ENCODE data around the gene FLT3LG.
"Not testable (repeated sequence)": the region's sequence is repeated elsewhere in the genome, so short reads cannot be mapped to it uniquely, and the experiment has no call there.

FLT3LG gene

DNA sequence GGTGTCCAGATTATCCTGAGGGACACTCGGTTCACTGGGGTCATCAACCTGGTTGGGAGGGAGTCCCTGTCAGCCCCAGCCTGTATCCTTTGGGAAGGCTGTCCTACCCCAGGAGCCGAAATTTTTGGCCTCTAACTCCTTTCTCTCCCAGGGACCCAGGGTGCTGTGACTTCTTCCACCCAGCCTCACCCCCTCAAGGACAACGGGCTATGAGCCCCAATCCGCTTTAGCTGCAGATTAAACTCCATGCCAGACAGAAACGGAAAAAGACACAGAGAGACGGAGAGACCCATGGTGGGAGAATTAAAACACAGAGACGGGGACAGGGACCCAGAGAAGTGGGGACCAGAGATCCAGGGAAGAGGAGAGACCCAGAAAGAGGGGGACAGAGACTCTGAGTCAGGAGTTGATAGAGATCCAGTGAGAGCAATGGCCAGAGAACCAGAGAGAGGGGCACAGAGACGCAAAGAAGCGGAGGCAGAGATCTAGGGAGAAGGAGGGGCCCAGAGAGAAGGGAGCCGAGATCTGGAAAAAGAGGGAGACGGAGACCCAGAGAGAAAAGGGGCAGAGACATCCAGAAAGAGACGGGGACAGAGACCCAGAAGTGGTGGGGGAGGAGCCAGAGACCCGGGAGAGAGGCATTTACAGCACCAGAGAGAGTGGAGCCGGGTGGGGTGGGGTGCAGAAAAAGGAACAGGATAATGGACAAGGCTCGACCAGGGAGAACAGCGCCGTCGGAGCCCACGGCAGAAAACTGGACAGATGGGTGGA is 33.4 kb upstream of the FLT3LG start:
- no peak for DNase-seq (ENCODE audit: low read depth)

DNA sequence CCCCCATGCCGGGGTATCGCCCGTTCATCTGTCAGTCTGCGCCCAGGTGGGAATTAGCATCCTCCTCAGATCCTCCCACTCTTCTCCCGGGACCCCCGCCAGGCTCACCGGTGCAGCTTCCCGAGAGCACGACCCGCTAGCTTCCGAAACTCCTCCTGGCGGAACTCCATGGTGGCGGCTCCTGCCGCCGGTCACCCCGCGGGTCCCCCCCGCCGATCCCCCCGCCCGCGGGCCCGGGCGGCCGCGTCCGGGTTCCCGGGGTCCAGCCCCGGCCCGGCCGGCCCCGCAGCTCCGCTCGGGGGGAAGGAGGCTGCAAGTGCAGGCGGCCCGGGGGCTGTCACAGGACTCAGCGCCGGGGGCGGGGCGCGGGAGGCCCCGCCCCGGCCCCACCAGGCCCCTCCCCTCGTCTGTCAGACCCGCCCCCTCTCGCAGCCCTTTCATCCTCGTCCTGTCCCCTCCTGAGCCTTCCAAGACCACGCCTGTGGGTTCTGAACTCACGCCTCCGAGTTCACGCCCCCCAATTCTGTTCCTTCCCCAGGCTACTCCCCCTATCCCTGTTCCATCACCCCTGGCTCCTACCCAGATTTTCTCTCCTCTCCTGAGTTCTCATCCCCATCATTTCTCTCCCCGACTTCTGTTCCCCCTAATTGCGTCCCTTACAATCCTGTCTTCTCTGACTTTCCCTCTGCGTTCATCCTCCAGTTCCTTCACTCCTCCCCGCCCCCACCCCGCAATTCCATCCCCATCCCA is 32.6 kb upstream of the FLT3LG start, which contains the start of gene SLC17A7:
SLC17A7 (minus strand) TSS at position 318 of the 750 bp plus-strand sequence; CDS start at position 170, 148 bp downstream.
- no peak for DNase-seq (ENCODE audit: low read depth)

DNA sequence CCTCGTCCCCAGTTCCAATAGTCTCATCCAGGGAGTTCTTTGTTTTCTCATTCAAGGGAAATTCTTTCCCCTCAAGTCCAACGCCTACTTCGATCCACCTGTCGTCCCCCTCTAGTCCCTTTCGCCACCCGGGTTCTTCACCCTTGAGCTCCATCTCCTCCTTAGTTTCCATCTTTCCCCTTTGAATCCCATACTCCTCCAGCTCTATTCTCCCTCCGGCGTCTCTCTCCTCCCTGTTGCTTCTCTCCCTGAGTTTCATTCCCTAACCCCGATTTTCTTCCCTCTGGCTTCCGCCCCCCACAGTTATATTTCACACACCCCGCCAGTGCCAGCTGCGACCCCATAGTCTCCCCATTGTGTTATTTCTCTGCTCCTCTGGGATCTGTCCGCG is 32.1 kb upstream of the FLT3LG start:
- no peak for DNase-seq (ENCODE audit: low read depth)

DNA sequence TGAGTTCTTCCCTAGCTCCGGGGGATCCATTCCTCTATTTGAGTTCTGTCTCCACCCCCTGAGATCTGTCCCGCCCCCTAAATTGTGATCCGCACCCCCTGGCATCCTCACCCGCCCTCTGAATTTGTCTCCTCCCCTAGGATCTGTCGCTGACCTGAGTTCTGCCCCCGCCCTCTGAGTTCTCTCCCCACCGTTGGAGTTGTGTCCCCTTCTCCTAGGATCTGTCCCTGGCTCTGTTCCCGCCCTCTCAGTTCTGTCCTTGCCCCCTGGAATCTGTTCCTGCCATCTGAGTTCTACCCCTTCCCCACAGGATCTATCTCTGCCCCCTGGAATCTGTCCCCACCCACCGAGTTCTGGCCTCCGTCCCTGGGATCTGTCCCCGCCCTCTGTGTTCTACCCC is 31.7 kb upstream of the FLT3LG start:
- DNase-seq (ENCODE audit: low read depth), result no peak

DNA sequence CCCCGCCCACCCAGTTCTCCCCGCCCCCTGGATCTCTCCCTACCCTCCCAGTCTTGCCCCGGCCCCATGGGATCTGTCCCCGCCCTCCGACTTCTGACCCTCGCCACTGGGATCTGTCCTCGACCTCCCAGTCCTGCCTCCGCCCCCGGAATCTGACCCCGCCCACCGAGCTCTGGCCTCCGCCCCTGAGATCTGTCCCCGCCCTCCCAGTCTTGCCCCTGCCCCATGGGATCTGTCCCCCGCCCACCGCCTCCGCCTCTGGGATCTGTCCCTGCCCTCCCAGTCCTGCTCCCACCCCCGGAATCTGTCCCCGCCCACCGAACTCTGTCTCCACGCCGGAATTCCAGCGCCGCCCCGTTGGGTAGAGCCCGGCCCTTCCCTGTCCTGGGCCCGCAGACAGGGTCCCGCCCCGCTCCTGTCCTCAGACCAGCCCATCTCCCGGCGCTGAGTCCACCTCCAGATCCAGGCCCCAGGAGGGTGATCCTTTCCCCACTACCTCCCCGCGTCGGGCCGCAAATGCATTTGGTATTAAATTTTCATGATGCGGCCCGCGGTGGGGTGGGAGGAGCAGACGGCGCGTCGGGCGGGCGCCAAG is 31.1 kb upstream of the FLT3LG start:
- DNase-seq (ENCODE audit: low read depth), result peak; percentile 71

DNA sequence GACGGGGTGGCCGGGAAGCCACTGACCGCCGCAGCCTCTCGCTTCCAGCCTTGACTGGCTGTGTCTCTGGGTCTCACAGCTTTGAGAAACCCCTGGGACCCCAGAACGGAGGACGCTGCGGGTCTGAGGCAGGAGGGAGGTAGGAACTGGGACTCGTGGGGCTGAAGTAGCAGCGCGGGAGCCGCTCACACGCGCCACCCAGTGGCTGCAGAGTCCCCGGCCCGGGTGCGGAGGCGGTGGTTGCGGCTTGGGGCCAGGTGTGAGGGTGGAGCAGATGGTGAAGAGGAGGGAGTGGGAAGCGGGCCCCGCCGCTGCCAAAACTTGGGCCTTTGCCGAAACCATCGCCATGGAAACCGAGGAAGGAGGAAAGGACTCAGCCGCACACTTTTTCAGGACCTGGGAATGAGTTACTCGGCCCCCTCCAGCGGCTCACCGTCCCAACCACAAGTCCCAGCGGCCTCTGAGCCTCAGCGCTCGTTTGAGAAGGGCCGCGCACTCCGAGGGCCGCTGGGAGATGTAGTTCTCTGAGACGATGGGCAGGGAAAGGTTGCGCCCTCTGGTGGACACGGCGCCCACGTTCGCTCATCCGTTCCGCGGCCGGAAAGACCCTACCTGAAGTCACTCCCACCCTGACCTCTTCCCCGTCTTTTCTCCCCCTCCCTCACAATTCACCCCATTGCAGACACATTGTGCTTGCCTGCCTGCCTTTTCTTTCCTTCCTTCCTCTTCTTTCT is 30.5 kb upstream of the FLT3LG start:
- peak; percentile 82 for DNase-seq (ENCODE audit: low read depth)

DNA sequence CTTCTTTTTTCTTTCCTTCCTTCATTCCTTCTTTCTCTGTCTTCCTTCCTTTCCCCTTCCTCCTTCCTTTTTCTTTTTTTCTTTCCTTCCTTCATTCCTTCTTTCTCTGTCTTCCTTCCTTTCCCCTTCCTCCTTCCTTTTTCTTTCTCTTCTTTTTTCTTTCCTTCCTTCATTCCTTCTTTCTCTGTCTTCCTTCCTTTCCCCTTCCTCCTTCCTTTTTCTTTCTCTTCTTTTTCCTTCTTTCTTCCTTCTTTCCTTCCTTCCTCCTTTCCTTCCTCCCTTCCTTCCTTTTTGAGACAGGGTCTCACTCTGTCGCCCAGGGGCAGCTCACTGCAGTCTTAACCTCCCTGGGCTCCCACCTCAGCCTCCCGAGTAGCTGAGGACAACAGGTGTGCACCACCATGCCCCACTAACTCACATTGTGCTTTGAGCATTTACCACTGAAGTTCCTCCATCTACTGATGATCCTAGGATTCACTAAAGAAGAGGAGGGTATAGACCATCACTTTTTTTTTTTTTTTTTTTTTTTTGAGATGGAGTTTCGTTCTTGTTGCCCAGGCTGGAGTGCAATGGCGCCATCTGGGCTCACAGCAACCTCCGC is 29.8 kb upstream of the FLT3LG start:
- DNase-seq (ENCODE audit: low read depth), result not testable (repeated sequence)

DNA sequence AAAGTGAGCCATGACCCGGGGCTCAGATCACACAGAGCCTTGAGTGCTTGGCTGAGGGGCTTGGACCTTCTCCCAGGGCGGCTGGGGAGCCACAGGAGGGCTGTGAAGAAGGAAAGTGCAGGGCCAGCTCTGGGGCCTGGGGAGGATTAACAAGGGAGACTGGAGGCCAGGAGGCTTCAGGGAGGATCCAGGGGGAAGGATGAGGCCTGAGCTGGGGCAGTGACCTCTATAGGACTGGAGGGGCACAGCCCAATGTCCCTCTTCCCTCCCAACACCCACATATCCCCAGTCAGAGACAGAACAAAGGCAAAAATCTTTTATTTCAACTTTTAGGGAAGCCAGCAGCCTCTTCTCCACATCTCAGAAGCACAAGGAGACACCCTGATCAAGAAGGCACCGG is 28.0 kb upstream of the FLT3LG start:
- DNase-seq (ENCODE audit: low read depth), result no peak

DNA sequence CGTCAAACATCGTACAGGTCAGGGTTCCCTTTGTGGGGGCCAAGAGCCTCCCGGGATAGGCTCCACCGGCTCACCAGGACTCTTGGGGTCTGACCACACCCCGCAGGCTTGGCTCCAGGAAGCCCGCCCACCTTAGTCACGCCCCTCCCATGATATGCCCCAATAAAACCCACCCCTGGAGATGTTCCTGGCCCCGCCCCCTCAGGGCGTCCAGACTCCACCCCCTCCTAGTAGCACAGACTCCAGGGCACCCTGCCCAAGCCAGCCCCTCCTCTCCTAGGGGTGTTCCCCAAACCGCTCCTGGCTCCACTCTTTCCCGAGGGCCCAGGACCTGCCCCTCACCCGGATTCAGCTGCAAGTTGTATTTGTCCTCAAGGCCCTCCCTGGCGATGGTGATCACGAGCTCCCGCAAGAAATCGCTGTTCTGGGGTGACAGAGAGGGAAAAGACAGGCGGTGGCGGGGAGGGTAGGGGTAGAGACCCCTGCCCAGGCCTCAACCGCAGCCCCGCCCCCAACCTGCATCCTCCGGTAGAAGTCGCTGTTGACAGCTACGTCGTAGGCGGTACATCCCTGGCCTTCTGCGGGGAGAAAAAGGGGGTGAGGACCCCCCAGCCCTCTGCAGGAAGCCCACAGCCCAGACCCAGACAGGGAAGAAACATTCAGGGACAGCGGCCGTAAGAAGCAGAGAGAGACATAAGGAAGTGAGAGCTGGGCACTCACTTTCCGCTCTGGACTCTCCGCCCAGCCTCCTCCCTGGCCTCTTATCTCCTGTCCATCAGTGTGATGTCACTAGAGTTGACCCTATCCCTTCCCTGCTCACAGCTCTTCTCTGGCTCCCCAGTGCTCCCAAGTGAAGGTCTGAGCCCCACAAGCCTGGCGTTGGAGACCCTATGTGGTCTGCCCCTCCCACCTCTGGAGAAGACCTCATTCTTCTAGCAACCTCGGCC is 26.3 kb upstream of the FLT3LG start:
- DNase-seq (ENCODE audit: low read depth), result no peak

DNA sequence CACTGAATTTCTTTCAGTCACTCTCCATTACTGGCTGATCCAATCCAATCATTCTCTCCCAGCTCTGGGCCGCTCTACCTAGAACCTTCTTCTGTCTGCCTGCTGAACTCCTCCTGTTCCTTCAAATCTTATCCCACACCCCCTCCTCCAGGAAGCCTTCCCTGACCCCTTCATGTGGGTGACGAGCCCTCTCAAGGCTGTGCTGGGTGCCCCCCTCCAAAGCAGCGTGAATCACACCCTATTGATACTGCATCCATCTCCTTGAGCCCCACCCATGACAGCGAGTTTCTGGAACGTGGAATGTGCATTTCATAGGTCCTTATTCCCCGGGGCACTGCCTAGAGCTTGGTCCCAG is 25.6 kb upstream of the FLT3LG start:
- no peak for DNase-seq (ENCODE audit: low read depth)

DNA sequence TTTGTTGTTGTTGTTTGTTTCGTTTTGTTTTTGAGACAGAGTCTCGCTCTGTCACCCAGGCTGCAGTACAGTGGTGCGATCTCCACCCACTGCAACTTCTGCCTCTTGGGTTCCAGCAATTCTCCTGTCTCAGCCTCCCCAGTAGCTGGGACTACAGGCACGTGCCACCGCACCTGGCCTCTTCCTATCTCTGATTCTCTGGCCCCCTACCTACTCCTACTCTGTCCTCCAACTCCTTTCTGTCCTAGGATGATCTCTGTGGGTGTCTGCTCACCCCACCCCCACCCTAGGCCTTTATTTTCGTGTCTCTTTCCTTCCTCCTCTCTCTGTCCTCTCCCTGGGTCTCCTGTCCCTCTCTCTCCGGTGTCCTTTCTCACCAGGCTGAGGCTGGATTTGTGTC is 23.6 kb upstream of the FLT3LG start:
- no peak for DNase-seq (ENCODE audit: low read depth)

DNA sequence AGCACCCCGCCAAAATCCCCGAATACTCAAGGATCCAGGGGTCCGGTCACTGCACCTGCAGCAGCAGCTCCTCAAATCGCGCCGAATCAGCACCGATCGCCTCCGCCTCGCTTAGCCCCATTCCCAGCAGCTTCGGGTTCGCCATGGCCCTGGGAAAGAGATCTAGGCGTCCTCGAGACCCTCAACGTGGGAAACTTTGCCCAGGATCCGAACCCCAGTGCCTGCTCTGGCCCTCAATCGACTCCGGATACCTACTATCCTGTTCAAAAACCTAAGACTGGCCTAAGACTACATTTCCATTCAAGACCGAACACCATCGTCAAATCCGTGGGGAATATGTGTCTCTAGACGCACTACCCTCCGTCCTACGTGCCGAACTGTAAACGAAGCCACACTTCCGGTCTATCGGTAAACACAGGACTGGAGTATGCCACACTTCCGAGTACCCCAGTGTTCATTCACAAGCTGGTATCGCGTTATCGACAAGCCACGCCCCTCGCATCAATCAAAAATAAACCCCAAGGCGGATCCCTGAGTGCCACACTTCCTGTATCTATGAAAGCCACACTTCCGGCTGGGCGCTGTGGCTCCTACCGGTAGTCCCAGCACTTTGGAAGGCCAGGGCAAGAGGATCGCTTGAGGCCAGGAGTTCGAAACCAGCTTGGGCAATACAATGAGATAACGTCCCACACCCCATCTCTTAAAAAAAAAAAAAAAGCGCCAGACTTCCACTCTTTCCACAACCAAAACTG is 22.4 kb upstream of the FLT3LG start, which contains the start of gene PIH1D1:
PIH1D1 (minus strand) TSS at position 385 of the 752 bp plus-strand sequence; CDS start at position 145, 240 bp downstream.
- DNase-seq (ENCODE audit: low read depth), result peak; percentile 98

DNA sequence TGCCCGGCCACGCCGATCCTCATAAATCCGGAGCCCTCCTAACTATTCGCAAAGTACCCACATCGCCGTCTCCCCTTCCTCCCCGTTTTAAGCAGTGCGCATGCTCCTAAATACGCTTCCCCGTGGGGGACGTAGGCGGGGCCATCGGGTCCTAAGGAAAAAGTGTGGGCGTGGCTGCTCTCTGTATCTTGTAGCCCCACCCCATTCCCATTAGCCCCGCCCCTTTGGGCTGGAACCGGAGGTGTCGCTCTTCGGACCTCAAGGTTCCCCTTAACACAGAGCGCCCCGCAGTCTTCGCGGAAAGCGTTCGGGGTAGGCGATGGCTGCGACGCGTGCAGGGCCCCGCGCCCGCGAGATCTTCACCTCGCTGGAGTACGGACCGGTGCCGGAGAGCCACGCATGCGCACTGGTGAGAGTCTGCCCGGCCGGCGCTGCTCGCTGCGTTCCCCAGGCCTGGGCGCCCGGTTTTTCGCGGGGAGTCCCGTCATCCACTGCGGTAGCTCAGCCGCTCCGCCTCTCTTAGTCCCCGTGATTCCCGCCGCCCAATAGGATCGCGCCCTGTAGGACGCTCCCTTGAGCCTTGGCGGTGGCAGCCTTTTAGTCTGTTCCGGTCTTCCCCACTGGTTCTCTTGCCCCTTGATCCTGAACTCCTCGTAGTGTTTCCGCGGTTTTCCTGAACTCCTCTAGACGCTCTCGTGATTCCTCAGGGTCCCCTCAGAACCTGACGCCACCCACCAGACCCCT is 20.8 kb upstream of the FLT3LG start, which contains the start of gene ALDH16A1:
ALDH16A1 (plus strand) TSS at position 213 of the 744 bp plus-strand sequence; CDS start at position 320, 107 bp downstream.
- peak; percentile 89 for DNase-seq (ENCODE audit: low read depth)

DNA sequence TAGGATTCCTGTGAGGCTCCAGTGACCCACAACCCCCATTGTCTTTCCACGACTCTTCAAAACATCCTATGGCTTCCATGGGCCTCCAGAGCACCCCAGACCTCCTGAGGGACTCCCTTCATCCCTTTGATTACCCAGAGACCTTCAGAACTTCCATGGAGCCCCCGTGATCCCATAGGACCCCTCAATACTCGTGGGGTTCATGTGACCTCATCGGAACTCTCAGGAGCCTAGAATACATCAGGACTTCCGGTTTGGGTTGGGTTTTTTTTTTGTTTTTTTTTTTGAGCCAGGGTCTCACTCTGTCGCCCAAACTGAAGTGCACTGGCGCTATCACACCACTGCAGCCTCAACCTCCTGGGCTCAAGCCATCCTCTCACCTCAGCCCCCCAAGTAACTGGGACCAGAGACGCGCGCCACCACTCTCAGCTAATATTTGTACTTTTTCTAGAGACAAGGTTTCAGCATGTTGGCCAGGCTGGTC is 20.2 kb upstream of the FLT3LG start:
- no peak for DNase-seq (ENCODE audit: low read depth)

DNA sequence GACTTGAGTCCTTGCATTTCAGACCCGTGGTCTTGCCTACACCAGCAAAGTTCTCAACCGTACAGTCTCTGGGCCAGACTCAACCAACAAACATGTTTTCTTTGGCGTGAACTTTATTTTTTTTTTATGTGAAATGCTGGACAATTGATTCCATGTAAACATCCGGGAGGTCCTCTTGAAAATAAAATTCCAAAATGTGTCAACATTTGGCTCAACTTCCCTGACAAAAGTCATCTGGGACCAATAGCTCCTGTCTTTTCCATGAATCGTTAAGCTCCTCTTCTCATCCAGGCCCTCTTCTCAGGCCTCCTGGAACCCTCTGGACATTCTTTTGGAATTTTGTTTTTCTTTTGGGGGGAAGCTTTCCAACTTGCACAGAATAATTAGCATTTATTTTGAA is 18.2 kb upstream of the FLT3LG start:
- DNase-seq (ENCODE audit: low read depth), result no peak

DNA sequence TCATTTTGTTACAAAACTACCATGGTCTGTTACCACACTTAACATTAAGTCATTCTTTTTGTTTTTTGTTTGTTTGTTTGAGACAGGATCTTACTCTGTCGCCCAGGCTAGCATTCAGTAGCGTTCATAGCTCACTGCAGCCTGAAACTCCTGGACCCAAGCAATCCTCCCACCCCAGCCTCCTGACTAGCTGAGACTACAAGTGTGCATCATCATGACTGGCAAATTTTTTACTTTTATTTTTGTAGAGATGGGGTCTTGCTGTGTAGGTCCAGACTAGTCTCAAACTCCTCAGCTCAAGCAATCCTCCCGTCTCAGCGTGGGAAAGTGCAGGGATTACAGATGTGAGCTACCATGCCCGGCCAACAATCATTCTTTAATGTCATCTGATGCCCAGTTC is 17.7 kb upstream of the FLT3LG start:
- DNase-seq (ENCODE audit: low read depth), result no peak

DNA sequence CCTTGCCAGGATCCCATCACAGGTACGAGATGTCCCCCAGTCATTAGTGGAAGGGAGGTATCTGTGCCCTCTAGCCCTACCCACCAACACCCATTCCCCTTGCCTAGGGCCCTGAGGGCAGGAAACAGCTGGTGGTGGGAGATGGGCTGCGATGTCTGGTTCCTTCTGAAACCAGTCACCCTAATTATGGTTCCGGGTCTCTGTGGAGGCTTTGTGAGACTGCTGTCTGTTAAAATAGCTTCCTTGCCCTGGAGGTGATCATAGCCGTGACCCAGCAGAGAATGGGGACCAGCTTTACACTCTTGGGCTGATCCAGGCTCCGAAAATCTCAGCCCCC is 15.5 kb upstream of the FLT3LG start:
- DNase-seq (ENCODE audit: low read depth), result no peak

DNA sequence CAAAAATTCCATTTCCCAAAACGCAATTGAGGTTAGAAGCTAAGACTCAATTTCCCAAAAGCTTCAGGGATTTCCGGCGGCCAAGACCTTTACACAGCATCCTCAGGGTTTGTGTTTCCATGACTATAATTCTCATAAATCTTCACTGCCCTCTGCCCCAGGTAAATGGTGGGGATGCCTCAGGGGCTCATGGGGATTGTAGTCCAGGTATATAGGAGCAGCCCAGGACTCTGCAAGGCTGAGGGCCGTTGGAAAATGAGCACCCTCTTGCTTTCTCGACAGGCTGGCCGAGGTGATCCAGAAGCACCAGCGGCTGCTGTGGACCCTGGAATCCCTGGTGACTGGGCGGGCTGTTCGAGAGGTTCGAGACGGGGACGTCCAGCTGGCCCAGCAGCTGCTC is 14.6 kb upstream of the FLT3LG start:
- no peak for DNase-seq (ENCODE audit: low read depth)

DNA sequence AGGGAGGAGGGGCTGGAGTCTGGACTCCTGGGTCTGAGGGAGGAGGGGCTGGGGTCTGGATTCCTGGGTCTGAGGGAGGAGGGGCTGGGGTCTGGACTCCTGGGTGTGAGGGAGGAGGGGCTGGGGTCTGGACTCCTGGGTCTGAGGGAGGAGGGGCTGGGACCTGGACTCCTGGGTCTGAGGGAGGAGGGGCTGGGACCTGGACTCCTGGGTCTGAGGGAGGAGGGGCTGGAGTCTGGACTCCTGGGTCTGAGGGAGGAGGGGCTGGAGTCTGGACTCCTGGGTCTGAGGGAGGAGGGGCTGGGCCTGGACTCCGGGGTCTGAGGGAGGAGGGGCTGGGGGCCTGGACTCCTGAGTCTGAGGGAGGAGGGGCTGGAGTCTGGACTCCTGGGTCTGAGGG is 12.9 kb upstream of the FLT3LG start:
- not testable (repeated sequence) for DNase-seq (ENCODE audit: low read depth)
